Upper lobe of left lung (tissue), 6 donors: Measurements from ENCODE around the gene PIGV. TPM values are rescaled to one million over a fixed set of nuclear protein-coding genes. Genes with fewer than 3 reads are reported as not detected.

Source experiments
- ATAC-seq, 2 donors: fragments of 200-7000 bp; cut with Tn5 transposase; one replicate each; pipeline ENCODE4 v1.9.1; 2022; ENCODE audit warnings: mild to moderate bottlenecking in 2 of 2, moderate library complexity in 2 of 2; ENCODE audit not compliant: low FRiP score in 2 of 2
- DNase-seq, 2 donors: peaks; one replicate each; pipeline ENCODE4 v3.0.0-alpha.2; 2019 to 2020
- H3K27ac ChIP-seq, 4 donors: fragments of 200-600 bp; sonication (generic); one replicate each; pipeline ENCODE4 v1.5.1; 2016 to 2019
- H3K27me3 ChIP-seq, 4 donors: fragments of 200-600 bp; sonication (generic); one replicate each; pipeline ENCODE4 v1.5.1; 2017 to 2019
- H3K36me3 ChIP-seq, 4 donors: fragments of 200-600 bp; sonication (generic); one replicate each; pipeline ENCODE4 v1.5.1; 2016 to 2019
- H3K4me1 ChIP-seq, 4 donors: fragments of 200-600 bp; sonication (generic); one replicate each; pipeline ENCODE4 v1.5.1; 2018 to 2019
- H3K4me3 ChIP-seq, 4 donors: fragments of 200-600 bp; sonication (generic); one replicate each; pipeline ENCODE4 v1.5.1; 2017 to 2019; ENCODE audit warnings: mild to moderate bottlenecking in 2 of 4, moderate library complexity in 1 of 4
- H3K9me3 ChIP-seq, 4 donors: fragments of 200-600 bp; sonication (generic); one replicate each; pipeline ENCODE4 v1.5.1; 2018 to 2019
- CTCF ChIP-seq, 6 experiments: fragments of 450-650 bp in 4 of 6; fragments of 200-600 bp in 2 of 6; sonication (generic) in 2 of 6; IDR thresholded peaks; one replicate each; pipeline ENCODE4 v1.5.1; 2016 to 2019; ENCODE audit warnings: antibody characterized with exemption in 6 of 6
- EP300 ChIP-seq, 4 donors: sonication (generic); formaldehyde crosslinking; IDR thresholded peaks; one replicate each; pipeline ENCODE4 v1.5.1; 2017; ENCODE audit warnings: antibody characterized with exemption in 4 of 4, control low read depth in 2 of 4
- POLR2A ChIP-seq, 4 donors: fragments of 450-650 bp; IDR thresholded peaks; one replicate each; pipeline ENCODE4 v1.5.1; 2016 to 2017; ENCODE audit warnings: antibody characterized with exemption in 4 of 4, mild to moderate bottlenecking in 2 of 4
- POLR2AphosphoS5 ChIP-seq, 2 donors: sonication (generic); formaldehyde crosslinking; IDR thresholded peaks; one replicate each; pipeline ENCODE4 v1.5.1; 2017; ENCODE audit warnings: antibody characterized with exemption in 2 of 2
- WGBS, 2 donors: methylation state at CpG; one replicate each; pipeline ENCODE4 v1.1.5; 2017 to 2018; 5-methylcytosine and 5-hydroxymethylcytosine counted together
- total RNA-seq, 6 donors: library from RNA; depleted of rRNA in 4 of 6; stranded (reverse); fragments of >200 nt in 4 of 6; gene quantifications; one replicate each; pipeline versions ENCODE4 v1.1.0 to v1.2.1, GENCODE V29; 2016 to 2021
- donor health status: DM: no; HTN: no; CAD: no; lungs with moderate emphysema.
- donor health status: DM: no; HTN: yes; CAD: no; lungs with severe emphysema.

PIGV gene
- total RNA-seq, 6 donors from 2014 or later = 11.9 to 25.1 (median 17.5) TPM

DNA sequence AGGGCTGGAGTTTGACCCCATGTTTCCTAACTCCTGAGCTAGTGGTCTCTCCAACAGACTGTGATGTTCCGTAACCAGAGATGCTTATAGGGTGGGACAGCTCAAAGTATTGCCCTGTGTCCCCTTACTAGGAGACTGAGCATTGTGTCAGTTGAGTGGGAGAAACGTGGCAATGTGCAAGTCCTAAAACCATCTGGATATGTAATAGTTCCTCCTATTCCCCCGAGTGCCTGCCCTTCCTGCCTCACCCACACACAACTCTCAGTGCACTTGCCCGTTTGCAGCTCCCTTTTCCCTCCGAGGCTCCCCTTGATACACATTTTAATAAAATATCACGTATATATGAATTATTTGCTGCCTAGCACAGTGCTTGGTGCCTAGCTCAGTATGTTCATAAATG lies 3.4 kb downstream of the PIGV start:
- Histone ChIP-seq H3K4me3 (no peak overlapping the region), H3K36me3 (peaks cover 6 to 26% (median 16%) of the 10 kb centered on the region in 4 donors), H3K27me3 (no peaks in the 10 kb centered on the region), H3K9me3 (no peaks in the 10 kb centered on the region), H3K27ac (no peak overlapping the region), H3K4me1 (peaks cover 15 to 25% (median 20%) of the 10 kb centered on the region in 4 donors)
- 74% methylated on average over 6 of the region's 6 CpGs for WGBS, 2 donors
- DNase-seq (no peak), ATAC-seq (no peak)
- TF ChIP-seq CTCF (IDR thresholded peaks at IDR 0.05) (no peak), EP300 (IDR thresholded peaks at IDR 0.05) (no peak), POLR2A (IDR thresholded peaks at IDR 0.05) (no peak), POLR2AphosphoS5 (IDR thresholded peaks at IDR 0.05) (no peak)

GRCh38 chr1:26791626-26792025 lies 3.9 kb downstream of the PIGV start:
- H3K4me3 ChIP-seq = no peak overlapping the region
- TF ChIP-seq EP300 (IDR thresholded peaks at IDR 0.05) = no peak
- TF ChIP-seq CTCF (IDR thresholded peaks at IDR 0.05) = no peak
- TF ChIP-seq POLR2AphosphoS5 (IDR thresholded peaks at IDR 0.05) = no peak
- no peak for TF ChIP-seq POLR2A (IDR thresholded peaks at IDR 0.05)
- peaks cover 10 to 20% (median 16%) of the 10 kb centered on the region in 4 donors for H3K4me1 ChIP-seq
- H3K27ac ChIP-seq = no peak overlapping the region
- ATAC-seq = no peak
- no peak for DNase-seq
- H3K27me3 ChIP-seq = no peaks in the 10 kb centered on the region
- WGBS, 2 donors = 63 to 68% methylated on average over 3 of the region's 3 CpGs
- H3K36me3 ChIP-seq = peaks cover 6 to 30% (median 16%) of the 10 kb centered on the region in 4 donors
- no peaks in the 10 kb centered on the region for H3K9me3 ChIP-seq

DNA sequence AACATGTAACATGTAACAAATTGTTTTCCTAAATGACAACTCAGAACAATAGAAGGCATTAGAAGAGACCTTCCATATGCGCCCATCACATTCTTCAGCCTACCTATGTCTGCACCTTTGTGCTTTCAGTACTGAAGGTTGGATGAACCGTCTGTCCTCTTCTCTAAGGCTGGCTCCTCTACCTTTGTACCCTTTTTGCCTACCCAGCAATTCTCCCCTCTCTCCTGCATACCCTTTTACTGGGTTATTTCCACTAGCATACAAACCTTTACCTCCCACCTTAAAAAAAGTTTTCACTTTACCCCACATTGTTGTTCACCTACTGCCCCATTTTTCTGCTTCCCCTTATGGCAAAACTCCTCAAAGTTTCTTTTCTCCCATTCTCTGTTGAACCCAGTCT lies 5.2 kb downstream of the PIGV start:
- no peaks in the 10 kb centered on the region for H3K27me3 ChIP-seq
- ATAC-seq (no peak), DNase-seq (no peak)
- H3K4me3 ChIP-seq = no peak overlapping the region
- H3K36me3 ChIP-seq = peaks cover 6 to 37% (median 16%) of the 10 kb centered on the region in 4 donors
- 87 to 94% methylated on average over 2 of the region's 2 CpGs for WGBS, 2 donors
- peaks cover 4 to 13% (median 8%) of the 10 kb centered on the region in 4 donors for H3K4me1 ChIP-seq
- TF ChIP-seq POLR2AphosphoS5 (IDR thresholded peaks at IDR 0.05) (no peak), EP300 (IDR thresholded peaks at IDR 0.05) (no peak), POLR2A (IDR thresholded peaks at IDR 0.05) (no peak), CTCF (IDR thresholded peaks at IDR 0.05) (no peak)
- H3K27ac ChIP-seq = no peak overlapping the region
- no peaks in the 10 kb centered on the region for H3K9me3 ChIP-seq

DNA sequence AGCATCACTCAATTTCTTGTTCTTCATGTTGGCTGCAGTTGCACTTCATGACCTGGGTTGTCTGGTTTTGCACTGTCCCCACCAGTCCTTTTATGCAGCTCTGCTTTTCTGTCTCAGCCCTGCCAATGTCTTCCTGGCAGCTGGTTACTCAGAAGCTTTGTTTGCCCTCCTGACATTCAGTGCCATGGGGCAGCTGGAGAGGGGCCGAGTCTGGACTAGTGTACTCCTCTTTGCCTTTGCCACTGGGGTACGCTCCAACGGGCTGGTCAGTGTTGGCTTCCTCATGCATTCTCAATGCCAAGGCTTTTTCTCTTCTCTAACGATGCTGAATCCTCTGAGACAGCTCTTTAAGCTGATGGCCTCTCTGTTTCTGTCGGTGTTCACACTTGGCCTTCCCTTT lies 6.6 kb downstream of the PIGV start:
- peaks cover 5 to 10% (median 8%) of the 10 kb centered on the region in 4 donors for H3K4me1 ChIP-seq
- no peak for DNase-seq
- no peaks in the 10 kb centered on the region for H3K27me3 ChIP-seq
- WGBS, 2 donors = 89 to 91% methylated on average over 5 of the region's 5 CpGs
- no peak for TF ChIP-seq POLR2AphosphoS5 (IDR thresholded peaks at IDR 0.05)
- peaks cover 6 to 37% (median 16%) of the 10 kb centered on the region in 4 donors for H3K36me3 ChIP-seq
- no peak overlapping the region for H3K27ac ChIP-seq
- no peaks in the 10 kb centered on the region for H3K9me3 ChIP-seq
- no peak overlapping the region for H3K4me3 ChIP-seq
- ATAC-seq = no peak

DNA sequence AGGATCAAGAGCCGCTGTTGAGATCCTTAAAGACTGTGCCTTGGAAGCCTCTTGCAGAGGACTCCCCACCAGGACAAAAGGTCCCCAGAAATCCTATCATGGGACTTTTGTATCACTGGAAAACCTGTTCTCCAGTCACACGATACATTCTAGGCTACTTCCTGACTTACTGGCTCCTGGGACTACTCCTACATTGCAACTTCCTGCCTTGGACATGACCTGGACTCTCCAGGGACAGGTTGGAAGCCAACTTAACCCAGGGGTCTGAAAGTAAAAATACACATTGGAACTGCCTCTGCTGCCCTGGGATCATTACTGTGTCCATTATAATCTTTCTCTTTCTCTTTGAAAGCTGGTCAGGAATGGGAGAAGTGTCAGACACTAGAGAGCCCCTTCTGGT lies 9.9 kb downstream of the PIGV start:
- ATAC-seq (no peak), DNase-seq (no peak)
- H3K36me3 ChIP-seq = peaks cover 6 to 35% (median 16%) of the 10 kb centered on the region in 4 donors
- TF ChIP-seq POLR2AphosphoS5 (IDR thresholded peaks at IDR 0.05) (no peak), EP300 (IDR thresholded peaks at IDR 0.05) (no peak), CTCF (IDR thresholded peaks at IDR 0.05) (no peak), POLR2A (IDR thresholded peaks at IDR 0.05) (no peak)
- peak overlapping the region in 1 of 4 donors; percentile 1 for H3K27ac ChIP-seq
- no peaks in the 10 kb centered on the region for H3K27me3 ChIP-seq
- H3K9me3 ChIP-seq = no peaks in the 10 kb centered on the region
- no peak overlapping the region for H3K4me3 ChIP-seq
- WGBS, 2 donors = 93 to 94% methylated on average over 2 of the region's 2 CpGs
- peaks cover 17 to 25% (median 23%) of the 10 kb centered on the region in 4 donors for H3K4me1 ChIP-seq
